ENCODE results near the gene TIPIN.
"Not testable (repeated sequence)": the region's sequence is repeated elsewhere in the genome, so short reads cannot be mapped to it uniquely, and the experiment has no call there.

Gene TIPIN

GRCh38 chr15:66386204-66387123 lies 30.0 kb upstream of the TIPIN start, which contains the start of gene MAP2K1:
MAP2K1 (plus strand) TSS chr15:66386912; CDS start chr15:66387348, 436 bp downstream.
- DNase-seq = peak; percentile 94

- DNase-seq = not testable (repeated sequence)
These were observed 24.9 kb upstream of the TIPIN start for GRCh38 chr15:66381376-66381775.

- no peak for DNase-seq
These were observed 22.4 kb upstream of the TIPIN start for GRCh38 chr15:66378814-66379430.

- no peak for DNase-seq
These were observed 17.7 kb upstream of the TIPIN start for GRCh38 chr15:66374179-66374578.

- peak; percentile 31 for DNase-seq
These were observed 13.5 kb upstream of the TIPIN start for GRCh38 chr15:66369773-66370651.

- no peak for DNase-seq
These were observed 8.6 kb upstream of the TIPIN start for GRCh38 chr15:66364944-66365528.

- no peak for DNase-seq
These were observed 6.3 kb upstream of the TIPIN start for GRCh38 chr15:66362776-66363175.

DNA sequence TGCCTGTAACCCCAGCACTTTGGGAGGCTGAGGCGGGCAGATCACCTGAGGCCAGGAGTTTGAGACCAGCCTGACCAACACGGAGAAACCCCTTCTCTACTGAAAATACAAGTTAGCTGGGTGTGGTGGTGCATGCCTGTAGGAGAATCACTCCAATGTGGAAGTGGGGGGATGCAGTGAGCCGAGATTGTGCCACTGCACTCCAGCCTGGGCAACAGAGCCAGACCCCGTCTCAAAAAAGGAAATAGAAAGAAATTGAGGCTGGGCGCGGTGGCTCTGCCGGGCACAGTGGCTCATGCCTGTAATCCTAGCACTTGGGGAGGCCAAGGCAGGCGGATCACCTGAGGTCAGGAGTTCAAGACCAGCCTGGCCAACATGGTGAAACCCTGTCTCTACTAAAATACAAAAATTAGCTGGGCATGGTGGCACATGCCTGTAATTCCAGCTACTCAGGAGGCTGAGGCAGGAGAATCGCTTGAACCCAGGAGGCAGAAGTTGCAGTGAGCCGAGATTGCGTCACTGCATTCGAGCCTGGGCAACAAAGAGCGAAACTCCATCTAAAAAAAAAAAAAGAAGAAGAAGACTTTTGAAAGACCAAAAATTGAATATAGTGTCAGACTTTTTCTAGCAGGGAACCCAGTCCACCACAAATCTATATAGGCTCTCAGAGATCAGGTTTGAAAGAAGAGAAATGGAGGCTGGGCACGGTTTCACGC lies 5.4 kb upstream of the TIPIN start:
- DNase-seq = not testable (repeated sequence)

DNA sequence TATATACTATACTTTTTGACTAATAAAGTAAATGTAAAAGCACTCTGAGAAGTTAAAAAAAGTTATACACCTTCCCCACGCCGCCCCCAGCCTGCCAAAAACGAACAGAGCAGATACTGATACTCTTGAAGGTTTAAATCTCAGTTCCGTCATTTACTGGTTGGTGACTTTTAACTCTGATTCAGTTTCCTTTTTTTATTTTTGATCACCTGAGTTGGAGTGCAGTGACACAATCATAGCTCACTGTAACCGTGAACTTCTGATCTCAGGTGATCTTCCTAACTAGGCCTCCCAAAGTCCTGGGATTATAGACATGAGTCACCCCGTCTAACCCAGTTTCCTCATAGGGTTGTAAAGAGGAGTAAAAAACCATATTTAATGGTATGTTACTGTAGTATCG lies 3.3 kb upstream of the TIPIN start:
- DNase-seq = no peak

GRCh38 chr15:66356077-66356358 lies 467 bp downstream of the TIPIN start:
- no peak for DNase-seq

DNA sequence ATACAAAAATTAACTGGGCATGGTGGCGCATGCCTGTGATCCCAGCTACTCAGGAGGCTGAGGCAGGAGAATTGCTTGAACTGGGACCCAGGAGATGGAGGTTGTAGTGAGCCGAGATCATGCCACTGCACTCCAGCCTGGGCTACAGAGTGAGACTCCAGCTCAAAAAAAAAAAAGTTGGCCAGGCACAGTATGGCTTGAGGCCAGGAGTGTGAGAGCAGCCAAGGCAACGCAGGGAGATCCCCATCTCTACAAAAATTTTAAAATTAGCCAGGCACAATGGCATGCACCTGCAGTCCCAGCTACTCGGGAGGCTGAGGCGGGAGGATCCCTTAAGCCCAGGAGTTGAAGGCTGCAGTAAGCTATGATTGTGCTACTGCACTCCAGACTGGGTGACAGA lies 8.0 kb downstream of the TIPIN start:
- DNase-seq = not testable (repeated sequence)

DNA sequence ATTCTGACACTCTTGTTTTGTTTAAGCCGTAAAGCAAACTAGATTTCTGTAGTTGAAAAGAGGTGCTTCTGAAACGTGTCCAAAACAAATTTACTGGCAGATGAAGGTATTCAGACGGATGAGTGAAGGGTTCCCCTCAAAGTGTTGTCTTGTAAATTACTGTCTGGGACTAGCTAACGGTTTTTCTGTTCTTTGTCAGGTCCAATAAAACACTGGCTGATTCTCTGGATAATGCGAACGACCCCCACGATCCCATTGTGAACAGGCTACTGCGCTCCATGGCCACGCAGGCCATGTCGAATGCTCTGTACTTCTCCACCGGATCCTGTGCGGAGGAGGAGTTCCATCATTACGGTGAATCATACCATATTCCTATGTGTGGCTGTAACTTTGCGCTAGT lies 27.7 kb downstream of the TIPIN start:
- DNase-seq = no peak

GRCh38 chr15:66327736-66328135 lies 28.7 kb downstream of the TIPIN start:
- no peak for DNase-seq

- DNase-seq = no peak
These were observed 30.4 kb downstream of the TIPIN start for GRCh38 chr15:66326051-66326450.

- no peak for DNase-seq
These were observed 33.1 kb downstream of the TIPIN start for GRCh38 chr15:66323312-66323928.

DNA sequence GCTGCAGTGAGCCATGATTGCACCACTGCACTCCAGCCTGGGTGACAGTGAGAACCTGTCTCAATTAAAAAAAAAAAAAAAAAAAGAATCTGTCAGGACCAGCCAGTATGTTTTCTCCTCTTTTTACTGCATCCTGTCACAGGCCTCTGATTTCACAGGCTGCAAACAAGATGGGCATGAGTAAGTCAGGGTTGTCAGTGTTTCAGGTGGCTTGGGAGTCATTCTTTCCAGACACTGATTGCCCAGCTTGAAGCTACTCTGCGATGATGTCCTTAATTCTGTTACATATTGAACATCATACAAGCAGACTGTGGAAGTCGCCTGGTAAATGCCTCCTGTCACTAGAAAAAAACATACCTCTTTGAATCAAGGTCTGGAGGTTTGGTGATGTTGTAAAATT lies 44.3 kb downstream of the TIPIN start:
- DNase-seq = no peak

DNA sequence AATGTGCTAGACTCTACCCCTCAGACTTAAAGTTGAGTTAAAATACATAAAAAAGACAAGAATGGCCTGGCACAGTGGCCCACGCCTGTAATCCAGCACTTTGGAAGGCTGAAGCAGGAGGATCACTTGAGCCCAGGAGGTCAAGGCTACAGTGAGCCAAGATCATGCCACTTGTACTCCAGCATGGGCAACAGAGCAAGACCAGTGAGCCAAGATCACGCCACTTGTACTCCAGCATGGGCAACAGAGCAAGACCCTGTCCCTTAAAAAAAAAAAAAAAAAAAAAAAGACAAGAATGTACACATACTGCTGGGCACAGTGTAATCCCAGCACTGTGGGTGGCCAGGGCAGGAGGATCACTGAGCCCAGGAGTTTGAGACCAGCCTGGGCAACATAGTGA lies 45.7 kb downstream of the TIPIN start:
- DNase-seq = no peak

DNA sequence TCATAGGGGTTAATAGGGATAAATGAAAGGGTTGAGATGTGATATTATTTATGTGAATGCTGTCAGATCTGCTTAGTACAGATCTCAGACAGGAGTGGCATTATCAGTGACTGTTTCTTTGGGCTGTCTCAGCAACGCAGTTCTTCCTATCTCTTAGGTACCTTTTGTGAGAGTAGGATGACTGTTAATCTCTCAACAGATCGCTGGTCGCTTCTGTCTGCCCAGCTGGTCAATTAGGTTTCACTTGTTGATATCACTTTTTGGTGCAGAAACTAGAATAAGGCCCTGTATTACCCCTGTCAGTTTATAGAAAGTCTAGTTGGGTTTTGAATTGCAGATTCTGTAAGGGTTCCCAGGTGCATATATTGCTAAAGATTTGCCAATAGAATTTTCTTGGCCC lies 46.7 kb downstream of the TIPIN start:
- no peak for DNase-seq

- no peak for DNase-seq
These were observed 48.0 kb downstream of the TIPIN start for GRCh38 chr15:66308531-66308930.

GRCh38 chr15:66306381-66306780 lies 50.1 kb downstream of the TIPIN start:
- DNase-seq = no peak

GRCh38 chr15:66304425-66304824 lies 52.1 kb downstream of the TIPIN start:
- DNase-seq = not testable (repeated sequence)
